HCT116 (cell line): ENCODE results near the gene PRRX1. TPM values are rescaled to one million over a fixed set of nuclear protein-coding genes. Genes with fewer than 3 reads are reported as not detected.

Experiments
- ATAC-seq: fragments of 200-7000 bp; cut with Tn5 transposase; 2 replicates; pipeline ENCODE4 v1.9.1; 2020; ENCODE audit warnings: mild to moderate bottlenecking, moderate library complexity
- BruUV-seq: library from RNA; stranded (reverse); fragments of 400-500 nt; replicated peaks from 2 replicates; lab custom pipeline; 2021; lab: Mats Ljungman, UMichigan
- CTCF ChIA-PET: fragments of 300-600 bp; sonication (Branson Sonifier 250); formaldehyde crosslinking; loops from one replicate; lab custom pipeline; 2021; ENCODE audit warnings: antibody characterized with exemption; lab: Charles Lee
- POLR2A ChIA-PET: fragments of 300-600, 350-600 bp; sonication (Branson Sonifier 250); formaldehyde crosslinking; loops from one replicate; lab custom pipeline; 2021; ENCODE audit warnings: antibody characterized with exemption; lab: Charles Lee
- RAD21 ChIA-PET, 2 experiments: fragments of 300-600 bp; sonication (Branson Sonifier 250); formaldehyde crosslinking; loops; one replicate each; lab custom pipeline; 2023; ENCODE audit warnings: low total read pairs in 2 of 2; ENCODE audit not compliant: uncharacterized antibody in 2 of 2, unreplicated experiment in 2 of 2, low non-redundant PET in 1 of 2; lab: Charles Lee
- DNase-seq: peaks from one replicate; pipeline ENCODE4 v3.0.0-alpha.2; 2010; ENCODE audit warnings: low read depth, low spot score
- H2AFZ ChIP-seq: fragments of 200-600 bp; shearing (Covaris generic), sonication (generic); 2 replicates; pipeline ENCODE4 v1.6.1; 2017; ENCODE audit warnings: low read depth, mixed run types, mixed read lengths, antibody characterized with exemption, low read length; ENCODE audit not compliant: poor library complexity, severe bottlenecking
- H3K27ac ChIP-seq: 2 replicates; pipeline ENCODE4 v1.5.1; 2012; ENCODE audit warnings: low read depth, low read length
- H3K27me3 ChIP-seq: fragments of 200-600 bp; sonication (generic); 2 replicates; pipeline ENCODE4 v1.6.1; 2016; ENCODE audit warnings: mixed run types, low read length, mixed read lengths; ENCODE audit not compliant: insufficient read depth
- H3K36me3 ChIP-seq, 2 experiments: fragments of 200-500 bp in 1 of 2; fragments of 200-600 bp in 1 of 2; sonication (Bioruptor generic) in 1 of 2; sonication (generic) in 1 of 2; 2 replicates each; pipeline versions ENCODE4 v1.5.1 to v1.6.1; 2014 to 2016; ENCODE audit warnings: low read length in 2 of 2, inconsistent platforms in 1 of 2, mixed read lengths in 1 of 2, mixed run types in 1 of 2; ENCODE audit not compliant: insufficient read depth in 2 of 2, control insufficient read depth in 1 of 2
- H3K4me1 ChIP-seq, 2 experiments: fragments of 200-600 bp in 1 of 2; sonication (generic) in 1 of 2; 2 replicates each; pipeline versions ENCODE4 v1.5.1 to v1.6.1; 2012 to 2017; ENCODE audit warnings: low read length in 2 of 2, inconsistent platforms in 1 of 2, mild to moderate bottlenecking in 1 of 2, mixed read lengths in 1 of 2, mixed run types in 1 of 2, moderate library complexity in 1 of 2; ENCODE audit not compliant: insufficient read depth in 2 of 2, control insufficient read depth in 1 of 2
- H3K4me2 ChIP-seq: fragments of 200-600 bp; sonication (generic); 2 replicates; pipeline ENCODE4 v1.6.1; 2017; ENCODE audit warnings: mixed run types, low read length, mixed read lengths
- H3K4me3 ChIP-seq, 2 experiments: fragments of 200-600 bp in 1 of 2; sonication (generic) in 1 of 2; replicated peaks in 1 of 2; 2 replicates each; pipeline ENCODE4 v1.5.1; 2011 to 2016; ENCODE audit warnings: low read length in 2 of 2, control low read depth in 1 of 2, low read depth in 1 of 2, mild to moderate bottlenecking in 1 of 2, mixed read lengths in 1 of 2, mixed run types in 1 of 2
- H3K79me2 ChIP-seq: fragments of 200-600 bp; sonication (generic); 2 replicates; pipeline ENCODE4 v1.6.1; 2017; ENCODE audit warnings: mild to moderate bottlenecking, mixed run types, low read length, moderate library complexity, mixed read lengths; ENCODE audit not compliant: insufficient read depth
- H3K9ac ChIP-seq: fragments of 200-600 bp; sonication (generic); 2 replicates; pipeline ENCODE4 v1.6.1; 2016; ENCODE audit warnings: low read length, mixed read lengths
- H3K9me2 ChIP-seq: fragments of 200-600 bp; sonication (generic), shearing (Covaris generic); 2 replicates; pipeline ENCODE4 v1.6.1; 2017; ENCODE audit warnings: mixed run types, mild to moderate bottlenecking, moderate library complexity; ENCODE audit not compliant: insufficient read depth
- H3K9me3 ChIP-seq, 2 experiments: fragments of 200-500 bp in 1 of 2; fragments of 200-600 bp in 1 of 2; sonication (Bioruptor generic) in 1 of 2; sonication (generic) in 1 of 2; 2 replicates each; pipeline ENCODE4 v1.6.1; 2014 to 2017; ENCODE audit warnings: low read length in 2 of 2, mixed read lengths in 2 of 2, inconsistent platforms in 1 of 2, low read depth in 1 of 2, mild to moderate bottlenecking in 1 of 2, mixed run types in 1 of 2, moderate library complexity in 1 of 2; ENCODE audit not compliant: control insufficient read depth in 1 of 2, insufficient read depth in 1 of 2
- H4K20me1 ChIP-seq: fragments of 200-600 bp; sonication (generic), shearing (Covaris generic); 2 replicates; pipeline ENCODE4 v1.6.1; 2017; ENCODE audit warnings: mixed run types, mild to moderate bottlenecking, moderate library complexity; ENCODE audit not compliant: insufficient read depth
- EZH2phosphoT487 ChIP-seq: fragments of 200-600 bp; IDR thresholded peaks from 2 replicates; pipeline ENCODE4 v1.6.1; 2018; ENCODE audit warnings: antibody characterized with exemption, borderline replicate concordance
- FOSL1 ChIP-seq: IDR thresholded peaks from 2 replicates; pipeline ENCODE4 v1.6.1; 2012; ENCODE audit warnings: low read depth
- JUND ChIP-seq: IDR thresholded peaks from 2 replicates; pipeline ENCODE4 v1.6.1; 2012
- POLR2A ChIP-seq: IDR thresholded peaks from 2 replicates; pipeline ENCODE4 v1.7.0; 2011; ENCODE audit warnings: borderline replicate concordance; ENCODE audit not compliant: insufficient read depth, insufficient read length; ENCODE audit errors: extremely low read depth
- SP1 ChIP-seq: IDR thresholded peaks from 2 replicates; pipeline ENCODE4 v1.6.1; 2012; ENCODE audit warnings: low read depth
- TCF7L2 ChIP-seq: IDR thresholded peaks from 2 replicates; pipeline ENCODE4 v1.7.0; 2011; ENCODE audit warnings: borderline replicate concordance, inconsistent platforms; ENCODE audit not compliant: insufficient read depth, insufficient read length; ENCODE audit errors: extremely low read depth
- ZNF274 ChIP-seq: fragments of 200-500 bp; sonication (Bioruptor generic); IDR thresholded peaks from 2 replicates; pipeline ENCODE4 v1.6.1; 2014; ENCODE audit warnings: mild to moderate bottlenecking, low read depth, low read length, inconsistent platforms
- intact Hi-C: fragments of 100-400 bp; cut with micrococcal nuclease; formaldehyde crosslinking; loops from 2 replicates; pipeline ENCODE4 v1.10.0; 2022
- total RNA-seq: library from RNA; stranded (reverse); gene quantifications from one replicate; pipeline ENCODE4 v1.2.1, GENCODE V29; 2021; ENCODE audit not compliant: unreplicated experiment
- TF ChIP-seq, protein P1 (sequence below): IDR thresholded peaks from 2 replicates; pipeline ENCODE4 v1.6.1; 2011; ENCODE audit warnings: mild to moderate bottlenecking, low read length, moderate library complexity; ENCODE audit not compliant: insufficient replicate concordance; ENCODE audit errors: extremely low read depth
- TF ChIP-seq, protein P2 (sequence below): IDR thresholded peaks from 2 replicates; pipeline ENCODE4 v1.6.1; 2012; ENCODE audit warnings: low read depth
- TF ChIP-seq, protein P3 (sequence below), 3 experiments: fragments of 200-600 bp in 1 of 3; sonication (generic) in 1 of 3; IDR thresholded peaks in 2 of 3; conservative IDR thresholded peaks in 1 of 3; 2 replicates each; pipeline ENCODE4 v1.5.1; 2012 to 2017; ENCODE audit warnings: low read depth in 2 of 3, low read length in 2 of 3, antibody characterized with exemption in 1 of 3, borderline replicate concordance in 1 of 3, control low read depth in 1 of 3, mild to moderate bottlenecking in 1 of 3, mixed read lengths in 1 of 3, mixed run types in 1 of 3, moderate library complexity in 1 of 3; ENCODE audit not compliant: insufficient read depth in 1 of 3

Gene PRRX1
- total RNA-seq, 1 experiment from 2014 or later, result 0.37 TPM

DNA sequence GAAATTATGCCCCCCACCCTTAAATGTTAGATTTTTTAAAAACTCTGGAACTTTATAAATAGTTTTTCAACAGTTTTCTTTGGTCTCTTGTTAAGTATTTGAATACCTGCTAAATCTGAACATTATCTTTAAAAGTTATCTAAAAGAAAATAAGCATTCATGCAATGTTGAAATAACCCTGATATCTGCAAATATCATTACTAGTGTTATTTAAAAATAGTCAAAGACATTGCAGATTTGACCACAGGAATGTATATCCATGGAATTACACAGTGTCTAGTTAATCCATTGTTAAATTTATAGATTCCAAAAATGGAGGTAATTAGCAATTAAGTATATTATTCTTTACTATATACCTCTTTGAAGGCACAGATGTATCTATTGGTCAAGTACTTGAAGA lies 42.0 kb downstream of the PRRX1 start:
- Histone ChIP-seq H3K4me2 (no peak overlapping the region), H4K20me1 (no peaks in the 10 kb centered on the region), H3K9me2 (no peaks in the 10 kb centered on the region), H3K9ac (no peak overlapping the region), H3K4me3 (no peak overlapping the region), H3K27me3 (no peaks in the 10 kb centered on the region), H3K4me1 (peaks cover 0 to 22% of the 10 kb centered on the region in 2 experiments; a peak in 2 of 4 replicates), H3K27ac (no peak overlapping the region), H2AFZ (no peak overlapping the region), H3K36me3 (no peaks in the 10 kb centered on the region), H3K79me2 (no peaks in the 10 kb centered on the region), H3K9me3 (no peaks in the 10 kb centered on the region)
- POLR2A ChIA-PET, result no interaction called here
- BruUV-seq, result no TSS peak
- no peak for DNase-seq
- TF ChIP-seq, protein P1, sequence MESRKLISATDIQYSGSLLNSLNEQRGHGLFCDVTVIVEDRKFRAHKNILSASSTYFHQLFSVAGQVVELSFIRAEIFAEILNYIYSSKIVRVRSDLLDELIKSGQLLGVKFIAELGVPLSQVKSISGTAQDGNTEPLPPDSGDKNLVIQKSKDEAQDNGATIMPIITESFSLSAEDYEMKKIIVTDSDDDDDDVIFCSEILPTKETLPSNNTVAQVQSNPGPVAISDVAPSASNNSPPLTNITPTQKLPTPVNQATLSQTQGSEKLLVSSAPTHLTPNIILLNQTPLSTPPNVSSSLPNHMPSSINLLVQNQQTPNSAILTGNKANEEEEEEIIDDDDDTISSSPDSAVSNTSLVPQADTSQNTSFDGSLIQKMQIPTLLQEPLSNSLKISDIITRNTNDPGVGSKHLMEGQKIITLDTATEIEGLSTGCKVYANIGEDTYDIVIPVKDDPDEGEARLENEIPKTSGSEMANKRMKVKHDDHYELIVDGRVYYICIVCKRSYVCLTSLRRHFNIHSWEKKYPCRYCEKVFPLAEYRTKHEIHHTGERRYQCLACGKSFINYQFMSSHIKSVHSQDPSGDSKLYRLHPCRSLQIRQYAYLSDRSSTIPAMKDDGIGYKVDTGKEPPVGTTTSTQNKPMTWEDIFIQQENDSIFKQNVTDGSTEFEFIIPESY, result no peak
- TF ChIP-seq JUND, result no peak
- RAD21 ChIA-PET, result no interaction called here
- intact Hi-C loops, result no loop called here
- CTCF ChIA-PET, result no interaction called here
- no peak for ATAC-seq

DNA sequence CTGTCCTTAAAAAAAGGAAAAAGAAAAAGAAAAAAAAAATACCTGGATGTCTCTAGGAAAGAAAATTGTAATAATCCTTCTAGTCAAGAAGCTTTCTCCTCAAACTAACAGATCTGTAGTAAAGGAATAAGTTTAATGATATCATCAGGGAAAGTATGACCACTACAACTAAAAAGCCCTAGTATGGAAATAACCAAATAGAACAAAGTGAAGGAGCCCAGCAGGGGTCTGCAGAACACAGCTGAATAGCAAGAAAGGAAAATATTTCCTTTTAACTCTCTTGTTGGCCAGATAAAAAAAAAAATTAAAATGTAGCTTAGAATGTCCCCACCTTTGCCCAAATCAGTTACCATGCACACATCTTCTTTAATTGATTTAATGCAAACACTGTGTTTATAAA lies 43.2 kb downstream of the PRRX1 start:
- ATAC-seq (no peak), DNase-seq (no peak)
- Histone ChIP-seq H3K27ac (peak overlapping the region; percentile 49; the same call in 1 of the 2 replicates), H3K27me3 (no peaks in the 10 kb centered on the region), H4K20me1 (no peaks in the 10 kb centered on the region), H3K4me2 (peak overlapping the region; percentile 62), H3K36me3 (no peaks in the 10 kb centered on the region), H3K4me3 (no peak overlapping the region), H3K9ac (no peak overlapping the region), H3K9me2 (no peaks in the 10 kb centered on the region), H3K4me1 (peaks cover 0 to 22% of the 10 kb centered on the region in 2 experiments; a peak in 2 of 4 replicates), H3K79me2 (no peaks in the 10 kb centered on the region), H2AFZ (peak overlapping the region; percentile 19), H3K9me3 (no peaks in the 10 kb centered on the region)
- TF ChIP-seq TCF7L2 (no peak), EZH2phosphoT487 (no peak), POLR2A (no peak), FOSL1 (no peak), JUND (no peak), SP1 (no peak), ZNF274 (no peak)
- TF ChIP-seq, protein P2, sequence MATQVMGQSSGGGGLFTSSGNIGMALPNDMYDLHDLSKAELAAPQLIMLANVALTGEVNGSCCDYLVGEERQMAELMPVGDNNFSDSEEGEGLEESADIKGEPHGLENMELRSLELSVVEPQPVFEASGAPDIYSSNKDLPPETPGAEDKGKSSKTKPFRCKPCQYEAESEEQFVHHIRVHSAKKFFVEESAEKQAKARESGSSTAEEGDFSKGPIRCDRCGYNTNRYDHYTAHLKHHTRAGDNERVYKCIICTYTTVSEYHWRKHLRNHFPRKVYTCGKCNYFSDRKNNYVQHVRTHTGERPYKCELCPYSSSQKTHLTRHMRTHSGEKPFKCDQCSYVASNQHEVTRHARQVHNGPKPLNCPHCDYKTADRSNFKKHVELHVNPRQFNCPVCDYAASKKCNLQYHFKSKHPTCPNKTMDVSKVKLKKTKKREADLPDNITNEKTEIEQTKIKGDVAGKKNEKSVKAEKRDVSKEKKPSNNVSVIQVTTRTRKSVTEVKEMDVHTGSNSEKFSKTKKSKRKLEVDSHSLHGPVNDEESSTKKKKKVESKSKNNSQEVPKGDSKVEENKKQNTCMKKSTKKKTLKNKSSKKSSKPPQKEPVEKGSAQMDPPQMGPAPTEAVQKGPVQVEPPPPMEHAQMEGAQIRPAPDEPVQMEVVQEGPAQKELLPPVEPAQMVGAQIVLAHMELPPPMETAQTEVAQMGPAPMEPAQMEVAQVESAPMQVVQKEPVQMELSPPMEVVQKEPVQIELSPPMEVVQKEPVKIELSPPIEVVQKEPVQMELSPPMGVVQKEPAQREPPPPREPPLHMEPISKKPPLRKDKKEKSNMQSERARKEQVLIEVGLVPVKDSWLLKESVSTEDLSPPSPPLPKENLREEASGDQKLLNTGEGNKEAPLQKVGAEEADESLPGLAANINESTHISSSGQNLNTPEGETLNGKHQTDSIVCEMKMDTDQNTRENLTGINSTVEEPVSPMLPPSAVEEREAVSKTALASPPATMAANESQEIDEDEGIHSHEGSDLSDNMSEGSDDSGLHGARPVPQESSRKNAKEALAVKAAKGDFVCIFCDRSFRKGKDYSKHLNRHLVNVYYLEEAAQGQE, result no peak
- TF ChIP-seq, protein P3, sequence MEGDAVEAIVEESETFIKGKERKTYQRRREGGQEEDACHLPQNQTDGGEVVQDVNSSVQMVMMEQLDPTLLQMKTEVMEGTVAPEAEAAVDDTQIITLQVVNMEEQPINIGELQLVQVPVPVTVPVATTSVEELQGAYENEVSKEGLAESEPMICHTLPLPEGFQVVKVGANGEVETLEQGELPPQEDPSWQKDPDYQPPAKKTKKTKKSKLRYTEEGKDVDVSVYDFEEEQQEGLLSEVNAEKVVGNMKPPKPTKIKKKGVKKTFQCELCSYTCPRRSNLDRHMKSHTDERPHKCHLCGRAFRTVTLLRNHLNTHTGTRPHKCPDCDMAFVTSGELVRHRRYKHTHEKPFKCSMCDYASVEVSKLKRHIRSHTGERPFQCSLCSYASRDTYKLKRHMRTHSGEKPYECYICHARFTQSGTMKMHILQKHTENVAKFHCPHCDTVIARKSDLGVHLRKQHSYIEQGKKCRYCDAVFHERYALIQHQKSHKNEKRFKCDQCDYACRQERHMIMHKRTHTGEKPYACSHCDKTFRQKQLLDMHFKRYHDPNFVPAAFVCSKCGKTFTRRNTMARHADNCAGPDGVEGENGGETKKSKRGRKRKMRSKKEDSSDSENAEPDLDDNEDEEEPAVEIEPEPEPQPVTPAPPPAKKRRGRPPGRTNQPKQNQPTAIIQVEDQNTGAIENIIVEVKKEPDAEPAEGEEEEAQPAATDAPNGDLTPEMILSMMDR (IDR thresholded peaks at IDR 0.05 in 2 of 3, conservative IDR thresholded peaks at IDR 0.05 in 1 of 3; ENCODE audit: borderline replicate concordance in 1 of 3, insufficient read depth in 1 of 3, low read depth in 2 of 3, low read length in 2 of 3), result no peak
- ChIA-PET RAD21 (no interaction called here), CTCF (no interaction called here), POLR2A (no interaction called here)
- no TSS peak for BruUV-seq
- intact Hi-C loops, result no loop called here
